H9 (cell line): ENCODE results near the gene EOGT. TPM values are rescaled to one million over a fixed set of nuclear protein-coding genes. Genes with fewer than 3 reads are reported as not detected.

ENCODE experiments used
- DNase-seq: peaks from one replicate; pipeline ENCODE4 v3.0.0-alpha.2; 2017
- H2AFZ ChIP-seq: one replicate; pipeline ENCODE4 v1.6.1; 2013; ENCODE audit warnings: mild to moderate bottlenecking, low read length, control low read depth, moderate library complexity
- H2AK5ac ChIP-seq: 2 replicates; pipeline ENCODE4 v1.6.1; 2013; ENCODE audit warnings: low read length, control low read depth, mixed read lengths; ENCODE audit not compliant: insufficient read length
- H2BK120ac ChIP-seq: one replicate; pipeline ENCODE4 v1.6.1; 2013; ENCODE audit warnings: low read depth, mild to moderate bottlenecking, low read length, control low read depth, inconsistent platforms; ENCODE audit not compliant: poor library complexity, severe bottlenecking
- H2BK12ac ChIP-seq: 2 replicates; pipeline ENCODE4 v1.6.1; 2013; ENCODE audit warnings: low read length, control low read depth, mixed read lengths, low read depth; ENCODE audit not compliant: insufficient read length
- H2BK15ac ChIP-seq: 2 replicates; pipeline ENCODE4 v1.6.1; 2013; ENCODE audit warnings: low read depth, low read length, control low read depth
- H2BK20ac ChIP-seq: one replicate; pipeline ENCODE4 v1.6.1; 2013; ENCODE audit warnings: low read depth, mild to moderate bottlenecking, low read length, control low read depth, inconsistent platforms; ENCODE audit not compliant: poor library complexity, severe bottlenecking
- H2BK5ac ChIP-seq: 2 replicates; pipeline ENCODE4 v1.6.1; 2013; ENCODE audit warnings: low read length, control low read depth, mixed read lengths; ENCODE audit not compliant: insufficient read length
- H3K14ac ChIP-seq: 2 replicates; pipeline ENCODE4 v1.6.1; 2013; ENCODE audit warnings: low read length, control low read depth; ENCODE audit not compliant: insufficient read depth
- H3K18ac ChIP-seq: 2 replicates; pipeline ENCODE4 v1.6.1; 2013; ENCODE audit warnings: low read depth, mild to moderate bottlenecking, mixed read lengths, low read length, control low read depth; ENCODE audit not compliant: insufficient read length
- H3K23ac ChIP-seq: 2 replicates; pipeline ENCODE4 v1.6.1; 2013; ENCODE audit warnings: low read length, control low read depth, mixed read lengths, low read depth; ENCODE audit not compliant: insufficient read length
- H3K23me2 ChIP-seq: 2 replicates; pipeline ENCODE4 v1.6.1; 2013; ENCODE audit warnings: low read depth, mild to moderate bottlenecking, mixed read lengths, low read length, control low read depth; ENCODE audit not compliant: insufficient read length, poor library complexity, severe bottlenecking
- H3K27ac ChIP-seq: 2 replicates; pipeline ENCODE4 v1.5.1; 2013; ENCODE audit warnings: low read length, control low read depth, mixed read lengths, low read depth; ENCODE audit not compliant: insufficient read length
- H3K27me3 ChIP-seq: 2 replicates; pipeline ENCODE4 v1.6.1; 2013; ENCODE audit warnings: low read length, control low read depth, inconsistent platforms; ENCODE audit not compliant: insufficient read depth
- H3K4ac ChIP-seq: 2 replicates; pipeline ENCODE4 v1.6.1; 2013; ENCODE audit warnings: low read depth, mild to moderate bottlenecking, control low read depth, inconsistent platforms, low read length, moderate library complexity
- H3K4me1 ChIP-seq: 2 replicates; pipeline ENCODE4 v1.6.1; 2013; ENCODE audit warnings: low read length, control low read depth, inconsistent platforms; ENCODE audit not compliant: insufficient read depth
- H3K4me2 ChIP-seq: 2 replicates; pipeline ENCODE4 v1.6.1; 2013; ENCODE audit warnings: low read length, control low read depth, mixed read lengths; ENCODE audit not compliant: insufficient read length, insufficient read depth
- H3K56ac ChIP-seq: 2 replicates; pipeline ENCODE4 v1.6.1; 2013; ENCODE audit warnings: low read depth, mild to moderate bottlenecking, mixed read lengths, low read length, control low read depth; ENCODE audit not compliant: insufficient read length
- H3K79me1 ChIP-seq: 2 replicates; pipeline ENCODE4 v1.6.1; 2013; ENCODE audit warnings: low read depth, mild to moderate bottlenecking, moderate library complexity, low read length, control low read depth, inconsistent platforms; ENCODE audit not compliant: insufficient read depth, poor library complexity, severe bottlenecking
- H3K79me2 ChIP-seq: 2 replicates; pipeline ENCODE4 v1.6.1; 2013; ENCODE audit warnings: low read length, control low read depth, inconsistent platforms; ENCODE audit not compliant: insufficient read depth
- H3K9ac ChIP-seq: 2 replicates; pipeline ENCODE4 v1.6.1; 2013; ENCODE audit warnings: low read length, control low read depth, mixed read lengths; ENCODE audit not compliant: insufficient read length; ENCODE audit errors: extremely low read depth
- H3K9me3 ChIP-seq: one replicate; pipeline ENCODE4 v1.6.1; 2013; ENCODE audit warnings: low read depth, low read length, inconsistent platforms; ENCODE audit not compliant: control insufficient read depth
- H3T11ph ChIP-seq: one replicate; pipeline ENCODE4 v1.6.1; 2013; ENCODE audit warnings: mild to moderate bottlenecking, low read length, control low read depth, inconsistent platforms
- H4K20me1 ChIP-seq: one replicate; pipeline ENCODE4 v1.6.1; 2013; ENCODE audit not compliant: control insufficient read depth, insufficient read length, insufficient read depth
- H4K5ac ChIP-seq: 2 replicates; pipeline ENCODE4 v1.6.1; 2013; ENCODE audit warnings: low read depth, mild to moderate bottlenecking, mixed read lengths, low read length, control low read depth; ENCODE audit not compliant: insufficient read length
- H4K8ac ChIP-seq: replicated peaks from 2 replicates; pipeline ENCODE4 v1.6.1; 2013; ENCODE audit warnings: low read length, control low read depth, mixed read lengths, low read depth; ENCODE audit not compliant: insufficient read length
- H4K91ac ChIP-seq: 2 replicates; pipeline ENCODE4 v1.6.1; 2013; ENCODE audit warnings: low read depth, mild to moderate bottlenecking, moderate library complexity, mixed read lengths, low read length, control low read depth; ENCODE audit not compliant: insufficient read length
- H3K27ac Mint-ChIP-seq, 3 experiments: 2 replicates in 2 of 3; 3 replicates in 1 of 3; pipeline ENCODE4 v1.8.0; 2020 to 2021; ENCODE audit warnings: mixed read lengths in 3 of 3, mild to moderate bottlenecking in 1 of 3, moderate library complexity in 1 of 3
- H3K27me3 Mint-ChIP-seq: 2 replicates; pipeline ENCODE4 v1.8.0; 2021; ENCODE audit warnings: low read depth, mild to moderate bottlenecking, moderate library complexity, mixed read lengths
- H3K36me3 Mint-ChIP-seq, 3 experiments: 2 replicates in 2 of 3; 3 replicates in 1 of 3; pipeline ENCODE4 v1.8.0; 2020 to 2021; ENCODE audit warnings: low read depth in 3 of 3, mixed read lengths in 3 of 3; ENCODE audit not compliant: insufficient read depth in 1 of 3
- H3K4me1 Mint-ChIP-seq, 2 experiments: 2 replicates each; pipeline ENCODE4 v1.8.0; 2020; ENCODE audit warnings: mixed read lengths in 2 of 2
- H3K4me3 Mint-ChIP-seq, 2 experiments: 2 replicates in 1 of 2; 3 replicates in 1 of 2; pipeline ENCODE4 v1.8.0; 2020 to 2021; ENCODE audit warnings: mild to moderate bottlenecking in 2 of 2, mixed read lengths in 2 of 2, moderate library complexity in 1 of 2
- H3K9me3 Mint-ChIP-seq, 2 experiments: 2 replicates in 1 of 2; 3 replicates in 1 of 2; pipeline ENCODE4 v1.8.0; 2020; ENCODE audit warnings: mild to moderate bottlenecking in 2 of 2, mixed read lengths in 2 of 2, moderate library complexity in 1 of 2
- WGBS: extraction: QIAGEN DNeasy Blood & Tissue Kit; methylation state at CpG from one replicate; pipeline ENCODE4 v1.1.7; 2013; ENCODE audit warnings: missing lambda C conversion rate, low lambda C conversion rate, mixed read lengths; ENCODE audit not compliant: insufficient read length; ENCODE audit errors: extremely low coverage; 5-methylcytosine and 5-hydroxymethylcytosine counted together
- total RNA-seq: library from RNA; stranded (reverse); gene quantifications from 2 replicates; pipeline ENCODE4 v1.2.1, GENCODE V29; 2021
- TF ChIP-seq, protein P1 (sequence below): fragments of 200-600 bp; sonication (generic); conservative IDR thresholded peaks from 3 replicates; pipeline ENCODE4 v1.8.0; 2021; ENCODE audit warnings: antibody characterized with exemption, mild to moderate bottlenecking

EOGT gene
- total RNA-seq, 1 experiment from 2014 or later: 30.5 TPM

DNA sequence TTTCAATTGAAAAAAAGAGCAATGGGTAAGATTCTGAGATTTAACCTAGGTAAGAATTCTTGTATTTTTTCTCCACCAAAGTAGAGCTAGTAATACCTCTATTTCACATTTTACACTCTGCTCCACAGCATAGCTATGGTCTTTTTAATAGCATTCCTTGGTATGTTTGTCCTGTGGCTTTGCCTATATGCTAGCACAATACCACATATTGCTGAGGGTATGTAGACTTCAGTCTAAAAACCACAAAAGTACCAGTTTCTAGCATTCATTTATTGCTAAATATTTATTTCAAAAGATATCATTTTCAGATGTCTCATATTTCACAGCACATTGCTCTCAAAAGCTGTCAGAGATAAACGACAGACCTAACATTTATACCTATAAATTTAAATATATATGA lies 18.2 kb upstream of the EOGT start:
- H4K8ac ChIP-seq: no peak overlapping the region
- H3K9ac ChIP-seq: no peak overlapping the region
- Mint-ChIP-seq H3K4me1 (no peaks in the 10 kb centered on the region), H3K4me3 (no peak overlapping the region), H3K36me3 (peaks cover 13 to 70% (median 50%) of the 10 kb centered on the region in 3 experiments), H3K27ac (no peak overlapping the region), H3K27me3 (no peaks in the 10 kb centered on the region), H3K9me3 (no peaks in the 10 kb centered on the region)
- no peak overlapping the region for H2BK120ac ChIP-seq
- no peak overlapping the region for H2AK5ac ChIP-seq
- H3K18ac ChIP-seq: no peak overlapping the region
- H4K5ac ChIP-seq: no peak overlapping the region
- no peaks in the 10 kb centered on the region for H4K20me1 ChIP-seq
- TF ChIP-seq, protein P1, sequence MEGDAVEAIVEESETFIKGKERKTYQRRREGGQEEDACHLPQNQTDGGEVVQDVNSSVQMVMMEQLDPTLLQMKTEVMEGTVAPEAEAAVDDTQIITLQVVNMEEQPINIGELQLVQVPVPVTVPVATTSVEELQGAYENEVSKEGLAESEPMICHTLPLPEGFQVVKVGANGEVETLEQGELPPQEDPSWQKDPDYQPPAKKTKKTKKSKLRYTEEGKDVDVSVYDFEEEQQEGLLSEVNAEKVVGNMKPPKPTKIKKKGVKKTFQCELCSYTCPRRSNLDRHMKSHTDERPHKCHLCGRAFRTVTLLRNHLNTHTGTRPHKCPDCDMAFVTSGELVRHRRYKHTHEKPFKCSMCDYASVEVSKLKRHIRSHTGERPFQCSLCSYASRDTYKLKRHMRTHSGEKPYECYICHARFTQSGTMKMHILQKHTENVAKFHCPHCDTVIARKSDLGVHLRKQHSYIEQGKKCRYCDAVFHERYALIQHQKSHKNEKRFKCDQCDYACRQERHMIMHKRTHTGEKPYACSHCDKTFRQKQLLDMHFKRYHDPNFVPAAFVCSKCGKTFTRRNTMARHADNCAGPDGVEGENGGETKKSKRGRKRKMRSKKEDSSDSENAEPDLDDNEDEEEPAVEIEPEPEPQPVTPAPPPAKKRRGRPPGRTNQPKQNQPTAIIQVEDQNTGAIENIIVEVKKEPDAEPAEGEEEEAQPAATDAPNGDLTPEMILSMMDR: no peak
- H2BK5ac ChIP-seq: no peak overlapping the region
- no peak overlapping the region for H3T11ph ChIP-seq
- H3K79me2 ChIP-seq: no peaks in the 10 kb centered on the region
- H2BK15ac ChIP-seq: no peak overlapping the region
- no peaks in the 10 kb centered on the region for H3K9me3 ChIP-seq
- H3K79me1 ChIP-seq: no peaks in the 10 kb centered on the region
- H2AFZ ChIP-seq: no peak overlapping the region
- no peak overlapping the region for H2BK20ac ChIP-seq
- no peaks in the 10 kb centered on the region for H3K4me1 ChIP-seq
- DNase-seq: no peak
- H2BK12ac ChIP-seq: no peak overlapping the region
- H3K4ac ChIP-seq: no peak overlapping the region
- H4K91ac ChIP-seq: no peak overlapping the region
- no peak overlapping the region for H3K27ac ChIP-seq
- no peak overlapping the region for H3K4me2 ChIP-seq
- H3K27me3 ChIP-seq: no peaks in the 10 kb centered on the region
- no CpG with 5 or more reads among the region's 1 CpG for WGBS
- H3K56ac ChIP-seq: no peak overlapping the region
- no peaks in the 10 kb centered on the region for H3K23me2 ChIP-seq
- no peak overlapping the region for H3K14ac ChIP-seq
- no peak overlapping the region for H3K23ac ChIP-seq
